GM21515 (cell line): ENCODE results near the gene TMPRSS13.

Source experiments
- ATAC-seq: cut with Tn5 transposase; IDR thresholded peaks from one replicate; pipeline ENCODE4 v1.9.1; 2021; ENCODE audit not compliant: unreplicated experiment

The TMPRSS13 gene

DNA sequence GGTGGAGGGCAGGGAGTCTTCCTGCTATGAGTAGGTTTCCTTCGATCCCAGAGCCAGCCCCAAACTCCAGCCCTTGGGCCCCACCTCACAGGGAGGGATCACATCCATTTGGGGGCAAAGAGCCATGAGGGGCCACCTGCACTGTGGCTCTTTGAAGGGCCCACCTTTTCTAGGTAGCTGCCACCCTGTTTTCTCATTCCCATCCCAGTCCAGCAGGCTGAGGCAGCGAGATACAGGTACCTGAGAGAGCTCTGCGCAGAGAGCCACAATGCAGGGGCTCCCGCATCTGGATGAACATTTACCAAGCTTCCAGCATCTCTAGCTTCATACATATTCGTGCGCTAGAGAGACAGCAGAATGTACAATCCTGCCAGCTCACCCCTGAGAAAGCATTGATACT, 69.1 kb downstream of the TMPRSS13 start:
- ATAC-seq, result no peak

DNA sequence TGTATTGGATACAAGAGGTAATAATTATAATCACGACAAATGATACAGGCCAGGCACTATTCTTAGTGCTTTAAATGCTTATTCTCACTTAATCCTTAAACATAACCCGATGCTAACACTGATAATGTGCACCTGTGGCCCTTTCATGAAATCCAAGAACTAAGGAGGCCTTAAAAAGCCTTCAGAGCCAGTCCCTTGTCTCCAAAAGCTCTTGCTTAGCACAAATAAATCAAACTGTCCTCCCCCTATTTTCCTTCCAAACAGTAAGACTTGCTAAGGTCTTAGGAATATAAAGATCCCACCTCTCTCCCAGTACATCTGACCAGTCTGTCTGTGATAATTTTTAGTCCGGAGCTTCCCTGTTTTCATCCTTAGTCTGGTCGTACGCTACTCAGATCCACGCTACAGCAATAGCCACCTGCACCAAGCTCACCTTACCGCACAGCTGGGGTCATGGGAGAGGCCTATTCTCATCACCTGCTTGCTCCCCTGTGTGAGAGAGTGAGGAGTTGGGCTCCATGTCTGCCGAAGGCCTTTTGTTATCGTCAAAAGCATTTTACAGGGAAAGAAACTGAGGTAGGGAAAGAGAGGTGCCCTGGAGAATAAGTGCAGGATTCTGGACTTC, 69.6 kb downstream of the TMPRSS13 start:
- no peak for ATAC-seq

DNA sequence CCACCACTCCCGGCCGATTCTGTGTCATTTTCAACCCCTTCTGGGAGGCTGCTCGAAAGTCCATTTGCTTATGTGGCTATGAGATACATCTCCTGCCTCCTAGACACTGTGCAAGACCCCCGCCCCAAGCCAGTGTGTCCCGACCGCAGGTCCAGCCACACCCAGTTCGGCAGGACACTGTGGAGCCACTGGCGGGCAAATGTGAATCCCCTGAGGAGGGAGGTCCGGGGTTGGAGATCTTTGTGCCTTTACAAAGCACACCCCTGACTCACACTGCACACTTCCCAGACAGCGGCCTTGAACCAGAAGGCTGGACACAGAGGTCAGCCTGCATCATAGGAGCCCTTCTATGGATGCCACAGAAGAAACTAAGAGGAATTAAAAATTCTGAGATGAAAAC, 70.1 kb downstream of the TMPRSS13 start:
- no peak for ATAC-seq

DNA sequence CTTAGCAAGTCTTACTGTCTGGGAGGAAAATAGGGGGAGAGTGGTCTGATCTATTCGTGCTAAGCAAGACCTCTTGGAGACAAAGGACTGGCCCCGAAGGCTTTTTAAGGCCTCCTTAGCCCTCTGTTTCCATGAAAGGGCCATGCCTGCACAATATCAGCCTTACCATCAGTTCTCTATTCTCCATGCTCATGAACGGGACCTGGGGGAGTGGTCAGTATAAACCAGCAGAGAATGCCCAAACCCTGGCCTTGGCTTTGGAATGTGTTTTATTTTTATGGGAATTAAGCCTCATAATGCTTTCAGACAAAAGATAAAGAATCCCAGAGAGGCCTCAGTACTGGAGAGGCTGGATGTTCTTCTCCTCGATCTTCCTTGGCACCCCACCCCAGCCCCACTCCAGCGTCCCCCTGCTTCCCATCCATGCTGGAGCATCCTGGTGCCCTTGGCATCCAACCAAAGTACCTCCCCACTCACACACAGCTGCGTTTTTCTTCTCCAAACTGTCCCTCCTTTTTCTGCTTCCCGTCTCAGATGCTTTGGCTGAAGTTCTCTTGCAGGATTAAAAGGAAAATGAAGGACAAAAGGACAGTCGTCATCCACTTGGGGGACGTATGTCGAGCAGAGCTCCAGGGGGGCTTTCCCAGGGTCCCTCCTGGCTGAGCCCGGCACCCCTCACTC, 71.3 kb downstream of the TMPRSS13 start:
- ATAC-seq, result no peak

DNA sequence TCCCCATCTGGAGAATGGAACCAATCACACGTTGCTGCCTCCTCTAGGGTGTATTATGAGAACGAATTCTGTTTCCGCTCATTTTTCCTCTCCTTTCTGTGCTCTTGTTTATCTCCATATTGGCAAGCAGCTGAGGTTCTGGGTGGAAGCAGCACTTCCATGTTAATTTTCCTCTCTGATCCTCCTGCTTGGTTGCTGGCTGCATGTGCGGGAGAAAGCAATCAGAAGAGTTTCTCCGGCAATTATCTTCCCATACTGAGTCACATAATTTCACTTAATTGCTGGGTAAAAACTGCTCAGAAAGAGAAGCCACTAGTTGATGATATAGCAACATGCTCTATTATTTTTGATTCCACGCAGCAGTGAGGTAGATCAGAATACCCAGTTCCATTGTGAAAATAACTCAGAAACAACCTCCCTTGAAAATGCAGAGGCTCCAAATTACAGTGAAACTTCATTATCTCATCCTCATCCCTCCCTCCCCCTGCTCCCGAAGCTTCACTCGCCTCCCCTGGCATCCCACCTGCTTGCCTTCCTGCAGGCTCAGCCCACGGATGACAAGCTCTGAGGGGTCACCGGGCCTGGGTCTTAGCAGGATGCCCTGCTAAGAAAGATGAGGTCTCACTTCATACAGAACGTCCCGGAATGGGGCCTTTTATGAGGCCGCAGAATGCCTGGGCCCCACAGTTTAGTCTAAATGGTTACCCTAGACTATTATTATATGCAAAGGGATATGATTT, 73.1 kb downstream of the TMPRSS13 start:
- ATAC-seq, result no peak

DNA sequence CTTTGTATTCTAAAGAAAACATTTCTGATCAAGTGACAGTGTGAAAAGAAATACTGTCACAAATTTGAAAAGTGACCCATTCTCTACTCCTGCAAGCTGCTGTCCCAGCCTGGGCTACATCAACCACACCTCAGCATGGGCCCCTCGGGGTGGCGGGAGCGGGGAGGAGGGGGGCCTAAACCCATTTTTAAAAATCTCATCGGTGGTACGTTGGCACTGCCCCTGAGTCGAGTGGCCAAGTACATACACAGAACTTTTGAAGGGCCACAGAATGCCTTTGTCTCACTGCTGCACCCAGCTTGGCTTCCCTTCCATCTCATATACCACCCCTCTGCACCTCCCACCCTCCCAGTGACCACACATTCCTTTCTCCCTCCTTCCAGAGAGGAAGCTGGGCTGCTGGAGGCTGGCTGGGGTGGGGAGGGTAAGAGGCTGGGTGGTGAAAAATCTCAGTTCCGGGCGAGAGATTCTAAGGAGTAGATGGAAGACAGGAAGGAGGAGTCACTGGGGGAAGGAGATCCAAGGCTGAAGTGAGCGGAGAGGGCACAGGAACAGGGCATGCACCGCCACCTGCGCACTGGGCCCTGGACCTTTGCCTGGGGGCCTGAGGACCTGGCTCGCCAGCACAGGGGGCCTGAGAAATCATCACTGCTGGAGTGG, 73.9 kb downstream of the TMPRSS13 start:
- no peak for ATAC-seq

DNA sequence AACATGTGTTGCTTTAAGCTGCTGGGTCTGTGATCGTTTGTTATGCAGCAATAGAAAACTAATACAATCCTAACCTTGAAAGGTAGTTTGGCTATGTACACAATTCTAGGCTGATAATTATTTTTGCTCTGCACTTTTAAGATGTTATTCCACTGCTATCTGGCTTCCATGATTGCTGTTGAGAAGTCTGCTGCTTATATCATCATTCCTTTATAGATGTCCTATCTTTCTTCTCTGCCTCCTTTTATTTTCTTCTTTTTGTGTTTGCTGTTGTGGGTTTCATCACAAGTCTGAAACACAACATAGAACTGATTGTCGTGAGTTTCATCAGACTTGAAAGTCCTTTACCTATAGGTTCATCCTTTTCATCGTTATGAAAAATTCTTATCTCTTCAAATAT, 76.9 kb downstream of the TMPRSS13 start:
- no peak for ATAC-seq

DNA sequence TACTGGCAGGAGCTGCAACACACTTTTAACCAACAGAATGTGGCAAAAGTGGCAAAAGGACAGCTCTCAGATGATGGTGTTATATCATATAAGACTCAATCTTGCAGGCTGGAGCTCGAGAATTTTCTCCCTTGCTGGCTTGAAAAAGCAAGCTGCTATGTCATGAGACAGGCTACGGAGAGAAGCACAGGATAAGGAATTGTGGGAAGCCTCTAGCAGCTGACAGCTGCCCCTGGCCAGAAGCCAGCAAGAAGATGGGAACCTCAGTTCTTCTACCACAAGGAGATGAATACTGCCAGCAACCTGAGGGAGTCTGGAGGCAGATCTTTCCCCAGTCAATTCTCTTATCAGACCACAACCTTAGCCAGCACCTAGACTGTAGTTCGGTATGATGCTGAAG, 77.3 kb downstream of the TMPRSS13 start:
- no peak for ATAC-seq

DNA sequence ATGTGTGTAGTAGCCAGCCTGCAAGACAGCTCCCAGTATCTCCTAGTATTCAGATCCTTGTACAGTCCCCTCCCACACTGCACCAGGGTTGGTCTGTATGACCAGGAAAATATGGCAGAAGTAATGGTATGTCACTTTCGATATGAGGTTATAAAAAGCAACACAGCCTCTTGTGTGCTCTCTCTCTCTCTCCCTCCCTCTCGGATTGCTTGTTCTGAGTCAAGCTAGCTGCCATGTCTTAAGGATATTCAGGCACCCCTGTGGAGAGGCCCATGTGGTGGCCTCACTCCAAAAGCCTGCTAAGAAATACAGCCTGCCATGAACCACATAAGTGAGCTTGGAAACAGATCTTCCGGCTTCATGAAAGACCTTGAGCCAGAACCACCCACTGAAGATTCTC, 78.1 kb downstream of the TMPRSS13 start:
- ATAC-seq, result no peak
